ENCODE results near the gene NFE2. TPM values are rescaled to one million over a fixed set of nuclear protein-coding genes. Genes with fewer than 3 reads are reported as not detected.

The NFE2 gene
- total and polyA plus RNA-seq, 2 donors (not counting 3 experiments of a cell fraction or from before 2014, with no cell fraction given), result not detected

DNA sequence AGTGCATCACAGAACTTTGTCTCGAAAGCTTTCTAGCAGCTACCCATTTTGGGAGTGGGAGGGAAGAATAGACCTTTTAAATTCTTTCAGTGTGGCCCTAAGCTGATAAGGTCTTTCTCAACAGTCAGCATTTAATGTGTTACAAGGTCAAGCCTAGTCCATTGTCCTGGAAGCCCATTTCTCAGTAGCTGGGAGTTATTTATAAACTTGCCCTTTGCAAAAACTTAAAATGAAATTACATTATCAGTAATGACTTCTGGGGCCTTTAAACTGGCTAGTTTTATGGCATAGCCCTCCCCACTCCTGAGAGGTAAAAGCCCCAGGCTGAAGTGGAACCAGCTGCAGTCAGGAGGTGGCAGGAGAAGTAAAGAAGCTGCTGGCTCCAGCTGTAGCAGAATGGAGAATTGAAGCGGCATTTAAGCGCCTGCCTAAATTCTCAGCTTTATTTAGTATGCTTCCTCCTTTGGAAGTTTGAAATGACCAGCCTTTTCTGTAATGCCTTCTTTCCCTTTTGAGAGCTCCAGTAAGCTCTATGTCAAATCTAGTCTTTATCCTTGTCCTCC is 36.5 kb upstream of the NFE2 start:
- dilution Hi-C loops (cut with MboI; ENCODE audit: extremely low pct_ligation_motif_present, low sequenced_read_pairs), result no loop called here
- no peaks in the 10 kb centered on the region for H3K4me1 ChIP-seq (ENCODE audit: control insufficient read depth, extremely low read depth, insufficient read depth, low read length)
- ChIA-PET CTCF (interaction anchor here (0.5 to 5.4 kb wide), 14 partner anchors 8 to 117 kb away, joined by 3 to 61 read pairs (median 4); partner anchors contain the start of gene COPZ1), POLR2A (interaction anchor here (1.3 kb wide), 1 partner anchor 57 kb away, joined by 4 read pairs; the partner anchor contains the start of genes CBX5 and HNRNPA1)
- no peaks in the 10 kb centered on the region for H3K9me3 ChIP-seq (replicated peaks; ENCODE audit: control insufficient read depth, insufficient read depth, low read length)
- H4K20me1 ChIP-seq (replicated peaks; ENCODE audit: control insufficient read depth, extremely low read depth, insufficient read depth, low read length), result no peaks in the 10 kb centered on the region
- H3K36me3 ChIP-seq (ENCODE audit: control insufficient read depth in 2 of 2, extremely low read depth in 1 of 2, insufficient read depth in 2 of 2, low read length in 2 of 2), result peaks cover 8 to 9% of the 10 kb centered on the region in 2 experiments
- H3K27me3 ChIP-seq (ENCODE audit: control insufficient read depth in 2 of 2, insufficient read depth in 2 of 2, low read length in 2 of 2), result no peaks in the 10 kb centered on the region
- DNase-seq (ENCODE audit: low read depth, low spot score) (no peak), FAIRE-seq (no peak)
- no peak overlapping the region for H3K4me2 ChIP-seq (ENCODE audit: insufficient read depth, low read length)
- H3K9me1 ChIP-seq (replicated peaks; ENCODE audit: control insufficient read depth, extremely low read depth, insufficient read depth, low read length), result no peaks in the 10 kb centered on the region
- H3K27ac ChIP-seq (ENCODE audit: insufficient read depth, low read depth, low read length), result no peak overlapping the region
- no peak overlapping the region for H3K4me3 ChIP-seq (replicated peaks in 1 of 3; ENCODE audit: insufficient read depth in 1 of 3, low read depth in 1 of 3, low read length in 3 of 3)
- H2AFZ ChIP-seq (ENCODE audit: low read depth, low read length), result no peak overlapping the region
- TF ChIP-seq FOS (IDR thresholded peaks at IDR 0.05; ENCODE audit: borderline replicate concordance, insufficient read depth, low read length) (no peak), POLR2A (IDR thresholded peaks at IDR 0.05; ENCODE audit: low read depth, low read length) (no peak), GATA2 (IDR thresholded peaks at IDR 0.05; ENCODE audit: insufficient read depth, insufficient read length, low read depth, low read length) (no peak), MYC (IDR thresholded peaks at IDR 0.05; ENCODE audit: low read depth, low read length) (no peak), JUN (IDR thresholded peaks at IDR 0.05; ENCODE audit: borderline replicate concordance, insufficient read depth, insufficient read length, low read depth) (no peak), MAX (IDR thresholded peaks at IDR 0.05; ENCODE audit: insufficient read depth, insufficient read length) (no peak), POLR2AphosphoS5 (IDR thresholded peaks at IDR 0.05; ENCODE audit: insufficient read depth, low read depth, low read length) (no peak), EZH2 (IDR thresholded peaks at IDR 0.05; ENCODE audit: borderline replicate concordance, low read depth, low read length, severe bottlenecking) (no peak), CTCF (IDR thresholded peaks at IDR 0.05; ENCODE audit: extremely low read depth in 1 of 2, insufficient read depth in 1 of 2, low read depth in 1 of 2, low read length in 2 of 2) (no peak)
- no TSS peak for BruUV-seq (replicated peaks)
- no peak overlapping the region for H3K9ac ChIP-seq (replicated peaks; ENCODE audit: extremely low read depth, insufficient read depth, low read length)
- H3K79me2 ChIP-seq (ENCODE audit: control insufficient read depth, insufficient read depth, low read length), result peaks cover 10% of the 10 kb centered on the region
- intact Hi-C loops (cut with micrococcal nuclease), result loop anchor here (1.0 kb wide), 1 partner anchor 42 kb away; no protein-coding TSS in a partner anchor
